Esophagus muscularis mucosa (tissue), 4 donors: ENCODE results near the gene PDE8A. TPM values are rescaled to one million over a fixed set of nuclear protein-coding genes. Genes with fewer than 3 reads are reported as not detected.
A peak's percentile ranks its signal among the peaks of the same experiment; 100 is the strongest.

Experiments used
- DNase-seq: peaks from one replicate; pipeline ENCODE4 v3.0.0-alpha.2; 2017; ENCODE audit errors: extremely low spot score
- H3K27ac ChIP-seq, 4 donors: fragments of 200-600 bp; sonication (generic); replicated peaks in 1 of 4; 1 replicate in 3 of 4; 2 replicates in 1 of 4; pipeline ENCODE4 v1.5.1; 2016 to 2019; ENCODE audit warnings: mild to moderate bottlenecking in 1 of 4
- H3K27me3 ChIP-seq, 4 donors: fragments of 200-600 bp; sonication (generic); one replicate each; pipeline versions ENCODE4 v1.5.1 to v1.6.0; 2016 to 2019
- H3K36me3 ChIP-seq, 4 donors: fragments of 200-600 bp; sonication (generic); one replicate each; pipeline ENCODE4 v1.5.1; 2016 to 2019
- H3K4me1 ChIP-seq, 4 donors: fragments of 200-600 bp; sonication (generic); one replicate each; pipeline ENCODE4 v1.5.1; 2016 to 2019
- H3K4me3 ChIP-seq, 4 donors: fragments of 200-600 bp; sonication (generic); 1 replicate in 2 of 4; 2 replicates in 2 of 4; pipeline ENCODE4 v1.5.1; 2016 to 2019; ENCODE audit warnings: mild to moderate bottlenecking in 4 of 4, moderate library complexity in 1 of 4
- H3K9me3 ChIP-seq, 4 donors: fragments of 200-600 bp; sonication (generic); 1 replicate in 3 of 4; 2 replicates in 1 of 4; pipeline ENCODE4 v1.5.1; 2016 to 2019
- EP300 ChIP-seq: sonication (generic); formaldehyde crosslinking; IDR thresholded peaks from one replicate; pipeline ENCODE4 v1.6.1; 2017; ENCODE audit warnings: antibody characterized with exemption
- POLR2A ChIP-seq: fragments of 450-650 bp; IDR thresholded peaks from one replicate; pipeline ENCODE4 v1.6.1; 2017; ENCODE audit warnings: antibody characterized with exemption, moderate library complexity, mild to moderate bottlenecking, low read depth
- POLR2AphosphoS5 ChIP-seq, 2 donors: sonication (generic); formaldehyde crosslinking; IDR thresholded peaks; one replicate each; pipeline ENCODE4 v1.6.1; 2017; ENCODE audit warnings: antibody characterized with exemption in 2 of 2
- WGBS: methylation state at CpG from one replicate; pipeline ENCODE4 v1.1.5; 2018; 5-methylcytosine and 5-hydroxymethylcytosine counted together
- intact Hi-C: fragments of 100-400 bp; cut with DNase I; formaldehyde crosslinking; loops from one replicate; pipeline ENCODE4 v1.15.1; 2023
- total RNA-seq, 4 donors: library from RNA; depleted of rRNA; stranded (reverse); fragments of >200 nt; gene quantifications; one replicate each; pipeline versions ENCODE4 v1.1.0 to v1.2.1, GENCODE V29; 2016
- TF ChIP-seq, protein P1 (sequence below), 3 experiments: fragments of 200-600 bp in 2 of 3; fragments of 450-650 bp in 1 of 3; sonication (generic) in 2 of 3; IDR thresholded peaks; one replicate each; pipeline ENCODE4 v1.5.1; 2017 to 2019; ENCODE audit warnings: antibody characterized with exemption in 3 of 3, mild to moderate bottlenecking in 2 of 3, moderate library complexity in 1 of 3

PDE8A gene
- total RNA-seq, 4 donors from 2014 or later: 31.6 to 36.1 (median 32.5) TPM

DNA sequence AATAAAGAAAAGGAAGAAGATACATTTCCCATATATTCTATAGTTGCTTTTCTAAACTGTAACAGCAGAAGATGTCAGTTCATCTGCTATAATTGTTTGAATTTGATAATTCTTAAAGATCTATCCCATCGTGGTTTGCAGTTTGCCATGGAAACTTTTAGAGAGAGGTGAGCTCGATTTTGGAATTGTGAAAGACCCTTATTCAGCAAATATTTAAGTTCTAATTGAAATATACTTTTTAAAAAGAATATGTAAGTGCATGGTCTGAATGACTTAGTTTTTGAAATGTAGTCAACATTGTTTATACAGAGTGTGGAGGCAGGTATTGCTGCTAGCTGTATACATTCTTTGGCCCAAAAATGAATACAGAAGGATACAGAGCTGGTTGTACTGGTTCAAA is 127.7 kb downstream of the PDE8A start:
- Histone ChIP-seq H3K4me1 (no peaks in the 10 kb centered on the region), H3K36me3 (peaks cover 6 to 48% (median 33%) of the 10 kb centered on the region in 4 donors), H3K9me3 (no peaks in the 10 kb centered on the region), H3K27ac (no peak overlapping the region), H3K27me3 (no peaks in the 10 kb centered on the region), H3K4me3 (no peak overlapping the region)
- intact Hi-C loops: no loop called here
- no peak for DNase-seq
- 93% methylated on average over 2 of the region's 2 CpGs for WGBS
- TF ChIP-seq, protein P1, sequence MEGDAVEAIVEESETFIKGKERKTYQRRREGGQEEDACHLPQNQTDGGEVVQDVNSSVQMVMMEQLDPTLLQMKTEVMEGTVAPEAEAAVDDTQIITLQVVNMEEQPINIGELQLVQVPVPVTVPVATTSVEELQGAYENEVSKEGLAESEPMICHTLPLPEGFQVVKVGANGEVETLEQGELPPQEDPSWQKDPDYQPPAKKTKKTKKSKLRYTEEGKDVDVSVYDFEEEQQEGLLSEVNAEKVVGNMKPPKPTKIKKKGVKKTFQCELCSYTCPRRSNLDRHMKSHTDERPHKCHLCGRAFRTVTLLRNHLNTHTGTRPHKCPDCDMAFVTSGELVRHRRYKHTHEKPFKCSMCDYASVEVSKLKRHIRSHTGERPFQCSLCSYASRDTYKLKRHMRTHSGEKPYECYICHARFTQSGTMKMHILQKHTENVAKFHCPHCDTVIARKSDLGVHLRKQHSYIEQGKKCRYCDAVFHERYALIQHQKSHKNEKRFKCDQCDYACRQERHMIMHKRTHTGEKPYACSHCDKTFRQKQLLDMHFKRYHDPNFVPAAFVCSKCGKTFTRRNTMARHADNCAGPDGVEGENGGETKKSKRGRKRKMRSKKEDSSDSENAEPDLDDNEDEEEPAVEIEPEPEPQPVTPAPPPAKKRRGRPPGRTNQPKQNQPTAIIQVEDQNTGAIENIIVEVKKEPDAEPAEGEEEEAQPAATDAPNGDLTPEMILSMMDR (IDR thresholded peaks at IDR 0.05): no peak
- TF ChIP-seq EP300: no peak
- no peak for TF ChIP-seq POLR2A
- no peak for TF ChIP-seq POLR2AphosphoS5 (IDR thresholded peaks at IDR 0.05)

DNA sequence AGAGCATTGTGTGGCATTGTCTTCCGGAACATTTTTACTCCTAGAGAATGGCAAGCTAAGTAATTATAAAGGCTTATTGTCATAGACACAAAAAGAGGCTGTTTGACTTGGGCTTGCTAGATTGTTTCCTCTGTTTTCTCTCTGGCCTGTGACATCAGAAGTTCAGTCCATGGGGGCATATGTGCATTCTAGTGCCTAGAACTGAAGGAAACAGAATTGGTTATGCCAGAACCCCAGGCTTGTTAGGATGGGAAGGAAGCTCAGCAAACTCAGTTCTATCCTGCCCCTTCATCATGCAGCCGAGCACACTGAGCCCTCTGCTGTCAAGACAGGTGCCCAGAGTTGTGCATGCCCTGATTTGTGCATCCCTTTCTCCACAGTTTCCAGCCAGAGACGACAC is 131.3 kb downstream of the PDE8A start:
- intact Hi-C loops: no loop called here
- WGBS: 92% methylated on average over 2 of the region's 3 CpGs
- Histone ChIP-seq H3K36me3 (peaks cover 19 to 69% (median 55%) of the 10 kb centered on the region in 4 donors), H3K27me3 (no peaks in the 10 kb centered on the region), H3K27ac (no peak overlapping the region), H3K4me3 (no peak overlapping the region), H3K4me1 (no peaks in the 10 kb centered on the region), H3K9me3 (no peaks in the 10 kb centered on the region)
- peak; percentile 21 for DNase-seq
- TF ChIP-seq POLR2A (no peak), EP300 (no peak), POLR2AphosphoS5 (IDR thresholded peaks at IDR 0.05) (no peak)
- TF ChIP-seq, protein P1 (IDR thresholded peaks at IDR 0.05): no peak

GRCh38 chr15:85114886-85115285 is 133.2 kb downstream of the PDE8A start:
- H3K27ac ChIP-seq: no peak overlapping the region
- H3K4me3 ChIP-seq: no peak overlapping the region
- H3K36me3 ChIP-seq: peaks cover 19 to 71% (median 54%) of the 10 kb centered on the region in 4 donors
- DNase-seq: peak; percentile 88
- H3K4me1 ChIP-seq: no peaks in the 10 kb centered on the region
- H3K9me3 ChIP-seq: no peaks in the 10 kb centered on the region
- 92% methylated on average over 4 of the region's 4 CpGs for WGBS
- TF ChIP-seq POLR2AphosphoS5 (IDR thresholded peaks at IDR 0.05) (no peak), POLR2A (no peak), EP300 (no peak)
- TF ChIP-seq, protein P1 (IDR thresholded peaks at IDR 0.05): no peak
- intact Hi-C loops: no loop called here
- no peaks in the 10 kb centered on the region for H3K27me3 ChIP-seq

DNA sequence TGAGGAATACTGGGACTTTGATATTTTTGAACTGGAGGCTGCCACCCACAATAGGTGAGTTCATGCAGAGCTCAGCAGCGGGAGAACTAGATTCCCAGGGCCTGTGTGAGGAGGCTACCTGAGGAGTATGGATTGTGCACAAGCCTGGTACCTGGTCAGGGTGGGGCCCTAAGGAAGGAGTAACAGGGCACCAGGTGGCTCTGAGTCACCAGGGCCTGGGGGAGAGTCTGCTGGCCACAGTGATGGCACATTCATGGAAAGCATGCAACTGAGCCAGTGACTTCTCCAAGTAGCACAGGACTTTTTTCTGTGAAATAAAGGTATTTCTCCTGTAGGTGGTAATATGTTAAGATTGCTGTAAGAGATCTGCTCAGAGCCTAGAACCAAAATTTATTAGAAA is 134.4 kb downstream of the PDE8A start:
- WGBS: 100% methylated on average over 1 of the region's 1 CpG
- H3K27me3 ChIP-seq: no peaks in the 10 kb centered on the region
- H3K4me3 ChIP-seq: no peak overlapping the region
- intact Hi-C loops: no loop called here
- H3K4me1 ChIP-seq: no peaks in the 10 kb centered on the region
- no peaks in the 10 kb centered on the region for H3K9me3 ChIP-seq
- DNase-seq: no peak
- H3K36me3 ChIP-seq: peaks cover 22 to 72% (median 59%) of the 10 kb centered on the region in 4 donors
- TF ChIP-seq EP300 (no peak), POLR2A (no peak)
- H3K27ac ChIP-seq: no peak overlapping the region

- Histone ChIP-seq H3K9me3 (no peaks in the 10 kb centered on the region), H3K27me3 (no peaks in the 10 kb centered on the region), H3K36me3 (peaks cover 27 to 76% (median 63%) of the 10 kb centered on the region in 4 donors), H3K27ac (no peak overlapping the region), H3K4me1 (no peaks in the 10 kb centered on the region), H3K4me3 (no peak overlapping the region)
- TF ChIP-seq POLR2AphosphoS5 (IDR thresholded peaks at IDR 0.05) (no peak), POLR2A (no peak), EP300 (no peak)
- TF ChIP-seq, protein P1 (IDR thresholded peaks at IDR 0.05): no peak
- WGBS: 100% methylated on average over 2 of the region's 3 CpGs
- peak; percentile 55 for DNase-seq
- intact Hi-C loops: no loop called here
These were observed 134.8 kb downstream of the PDE8A start for GRCh38 chr15:85116494-85116893.
